HG03342 (cell line): ENCODE measurements around the gene MTSS2.

ENCODE experiments used
- ATAC-seq: cut with Tn5 transposase; IDR thresholded peaks from one replicate; pipeline ENCODE4 v1.9.1; 2021; ENCODE audit warnings: mild to moderate bottlenecking, moderate library complexity; ENCODE audit not compliant: unreplicated experiment

MTSS2 gene

GRCh38 chr16:70700101-70701020 lies 14.5 kb upstream of the MTSS2 start:
- ATAC-seq, result no peak

GRCh38 chr16:70699696-70700095 lies 13.8 kb upstream of the MTSS2 start:
- ATAC-seq, result no peak

GRCh38 chr16:70698901-70699300 lies 13.0 kb upstream of the MTSS2 start:
- no peak for ATAC-seq

- no peak for ATAC-seq
Measured at GRCh38 chr16:70697594-70698170, 11.8 kb upstream of the MTSS2 start.

- ATAC-seq, result no peak
Measured at GRCh38 chr16:70696952-70697593, 11.2 kb upstream of the MTSS2 start.

GRCh38 chr16:70696355-70696754 lies 10.5 kb upstream of the MTSS2 start:
- ATAC-seq, result no peak

- no peak for ATAC-seq
Measured at GRCh38 chr16:70695331-70696070, 9.6 kb upstream of the MTSS2 start.

- ATAC-seq, result no peak
Measured at GRCh38 chr16:70694868-70695218, 9.0 kb upstream of the MTSS2 start.

- no peak for ATAC-seq
Measured at GRCh38 chr16:70694088-70694867, 8.4 kb upstream of the MTSS2 start.

- no peak for ATAC-seq
Measured at GRCh38 chr16:70692873-70693671, 7.2 kb upstream of the MTSS2 start.

GRCh38 chr16:70692130-70692872 lies 6.4 kb upstream of the MTSS2 start:
- ATAC-seq, result no peak

- ATAC-seq, result no peak
Measured at GRCh38 chr16:70691223-70692129, 5.6 kb upstream of the MTSS2 start.

GRCh38 chr16:70689970-70690891 lies 4.4 kb upstream of the MTSS2 start:
- ATAC-seq, result no peak

GRCh38 chr16:70689035-70689969 lies 3.4 kb upstream of the MTSS2 start:
- ATAC-seq, result no peak

GRCh38 chr16:70688246-70688742 lies 2.4 kb upstream of the MTSS2 start:
- no peak for ATAC-seq
